Activated CD4-positive, alpha-beta T cell treated with anti-CD3 and anti-CD28 coated beads, Interleukin-2, amount 50 U/mL, for 1 hour (primary cell): ENCODE results near the gene PTPRD.
"Not testable (repeated sequence)": the region's sequence is repeated elsewhere in the genome, so short reads cannot be mapped to it uniquely, and the experiment has no call there.

Experiments used
- DNase-seq: peaks from one replicate; pipeline ENCODE4 v3.0.0-alpha.2; 2020

PTPRD gene

GRCh38 chr9:8732367-8733075 is 1880.3 kb downstream of the PTPRD start:
- DNase-seq = no peak

GRCh38 chr9:8730618-8731017 is 1882.2 kb downstream of the PTPRD start:
- no peak for DNase-seq

- no peak for DNase-seq
These were observed 1883.9 kb downstream of the PTPRD start for GRCh38 chr9:8728910-8729309.

DNA sequence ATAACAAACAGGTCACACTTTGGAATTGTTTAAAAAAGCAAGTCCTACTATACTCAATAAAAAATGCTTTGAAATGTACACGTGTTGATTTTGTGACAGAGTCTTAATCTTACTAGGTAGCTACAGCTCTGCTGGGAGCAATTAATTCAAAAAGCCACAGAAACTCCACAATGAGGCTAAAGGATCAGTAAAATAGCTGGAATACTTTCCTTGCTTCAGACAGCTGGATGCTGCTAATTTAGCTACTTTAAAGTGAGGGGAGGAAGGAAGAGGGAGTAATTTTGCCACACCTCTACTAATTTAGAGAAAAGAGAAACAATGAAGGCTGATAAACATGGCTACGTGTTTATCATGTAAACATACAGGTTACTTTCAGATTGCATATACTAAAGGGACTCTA is 1885.6 kb downstream of the PTPRD start:
- no peak for DNase-seq

DNA sequence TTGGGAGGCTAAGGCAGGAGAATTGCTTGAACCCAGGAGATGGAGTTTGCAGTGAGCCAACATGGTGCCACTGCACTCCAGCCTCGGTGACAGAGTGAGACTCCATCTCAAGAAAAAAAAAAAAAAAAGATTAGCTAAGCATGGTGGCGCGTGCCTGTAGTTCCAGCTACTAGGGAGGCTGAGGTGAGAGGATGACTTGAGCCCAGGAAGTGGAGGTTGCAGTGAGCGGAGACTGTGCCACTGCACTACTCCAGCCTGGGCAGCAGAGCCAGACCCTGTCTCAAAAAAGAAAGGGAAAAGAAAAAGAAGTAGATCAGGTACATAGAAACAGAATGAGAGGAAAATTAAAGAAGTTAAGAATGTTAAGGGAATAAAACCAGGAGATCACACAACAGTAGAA is 1886.1 kb downstream of the PTPRD start:
- DNase-seq = no peak

- no peak for DNase-seq
These were observed 1887.2 kb downstream of the PTPRD start for GRCh38 chr9:8725635-8726034.

GRCh38 chr9:8724284-8725018 is 1888.4 kb downstream of the PTPRD start:
- no peak for DNase-seq

DNA sequence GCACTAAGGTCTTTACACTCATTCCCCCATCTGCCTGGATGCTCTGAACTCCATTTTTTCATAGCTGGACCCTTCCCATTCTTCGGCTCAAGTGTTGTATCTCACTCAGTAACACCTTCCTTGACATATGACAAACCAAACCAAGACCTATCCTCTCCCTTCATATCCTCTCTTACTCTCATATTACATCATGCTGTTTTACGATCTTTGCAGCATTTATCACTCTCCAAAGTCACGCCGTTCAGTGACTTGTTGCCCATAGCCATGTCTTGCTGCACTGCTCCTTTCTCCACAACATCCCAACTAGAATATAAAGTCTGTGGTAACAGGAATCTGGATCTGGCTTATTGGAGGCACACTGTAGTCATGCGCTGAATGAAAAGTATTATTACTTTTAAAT is 1889.6 kb downstream of the PTPRD start:
- no peak for DNase-seq

DNA sequence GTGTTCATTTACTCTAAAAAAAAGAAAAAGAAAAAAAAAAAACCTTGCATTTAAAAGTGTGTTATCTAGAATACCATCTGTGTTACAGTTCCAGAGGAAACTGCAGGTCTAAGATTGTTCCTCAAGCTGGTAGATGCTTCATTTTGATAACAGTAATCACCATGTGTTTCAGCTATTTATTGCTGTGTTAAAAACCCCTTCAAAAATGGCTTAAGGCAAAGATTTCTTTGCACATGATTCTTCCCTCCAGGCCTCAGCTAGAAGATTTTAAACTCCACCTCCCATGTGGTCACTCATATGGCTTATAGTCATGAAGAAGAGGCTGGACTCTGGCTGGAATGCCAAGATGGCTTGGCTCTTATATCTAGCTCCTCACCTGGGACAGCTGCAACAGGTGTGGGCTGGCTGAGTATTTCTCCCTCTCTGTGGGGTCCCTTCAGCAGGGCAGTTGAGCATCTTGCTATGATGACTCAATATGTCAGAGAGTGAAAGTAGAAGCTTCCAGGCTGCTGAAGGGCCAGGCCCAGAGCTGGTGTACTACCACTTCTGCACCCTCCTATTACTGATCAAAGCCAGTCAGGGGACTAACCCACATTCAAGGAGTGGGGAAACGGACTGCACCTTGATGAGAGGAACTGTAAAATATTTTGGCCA is 1892.8 kb downstream of the PTPRD start:
- no peak for DNase-seq

DNA sequence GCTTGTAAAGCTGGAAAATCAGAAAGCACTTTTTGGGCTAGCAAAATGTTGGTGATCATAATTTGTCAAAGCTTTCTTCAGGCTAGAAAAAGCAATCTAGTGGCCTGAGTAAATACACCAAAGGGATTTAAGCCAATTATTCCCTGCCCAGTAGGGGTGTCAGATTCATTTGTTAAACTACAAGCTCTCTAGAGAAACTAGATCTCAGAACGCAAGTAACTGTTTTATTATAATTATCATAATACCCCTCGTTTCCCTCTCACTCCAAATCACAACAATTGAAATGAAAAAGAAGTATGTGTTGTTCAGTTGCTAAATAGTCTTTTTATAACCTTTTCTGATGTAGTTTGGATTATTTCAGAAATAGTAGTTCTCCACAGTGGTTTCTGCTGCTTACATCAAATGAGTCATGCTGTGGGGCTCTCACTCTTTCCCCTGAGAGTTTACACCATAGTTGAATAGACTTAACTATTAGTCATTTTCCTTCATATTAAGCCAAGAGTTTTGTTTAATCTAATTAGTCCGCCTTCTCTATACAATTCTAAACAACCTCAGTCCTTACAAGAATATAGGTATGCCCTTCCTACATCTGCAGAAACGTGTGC is 1894.6 kb downstream of the PTPRD start:
- DNase-seq = no peak

DNA sequence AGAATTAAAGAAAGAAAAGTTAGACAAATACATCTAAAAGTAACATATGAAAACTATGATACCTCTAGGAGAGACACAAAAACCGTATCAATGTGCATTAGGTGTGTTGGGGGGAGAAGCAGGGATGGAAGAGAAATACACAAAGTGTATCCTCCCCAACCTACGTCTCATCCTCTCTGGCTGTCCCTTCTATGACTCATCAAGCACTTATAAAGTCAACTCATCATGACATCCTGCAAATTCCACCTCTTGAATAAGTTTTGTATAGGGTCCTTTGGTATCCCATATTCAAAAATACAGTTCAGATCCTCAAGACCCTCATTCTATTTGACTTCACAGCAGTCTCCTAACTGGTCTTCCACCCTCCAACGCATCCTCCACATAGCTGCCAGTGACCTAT is 1895.7 kb downstream of the PTPRD start:
- DNase-seq = no peak

DNA sequence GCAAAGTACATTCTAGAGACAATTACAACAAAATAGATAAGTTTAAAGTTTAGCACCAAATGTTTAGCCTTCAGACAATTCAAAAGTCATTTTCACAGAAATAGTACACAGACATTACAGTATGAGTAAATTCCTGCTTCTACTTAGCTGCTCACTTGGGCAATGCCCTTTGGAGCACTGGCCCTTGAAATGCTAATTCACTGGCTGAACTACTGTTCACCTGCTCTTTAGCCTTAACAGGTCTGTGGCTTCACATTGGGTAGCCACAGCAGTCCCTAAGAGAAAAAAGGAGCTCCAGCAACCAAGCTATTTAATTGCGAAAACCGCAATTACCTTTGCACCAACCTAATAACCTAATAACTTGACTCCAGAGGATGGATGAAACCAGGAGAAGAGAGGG is 1897.0 kb downstream of the PTPRD start:
- DNase-seq = no peak

GRCh38 chr9:8713811-8714165 is 1899.0 kb downstream of the PTPRD start:
- DNase-seq = no peak

GRCh38 chr9:8713149-8713810 is 1899.5 kb downstream of the PTPRD start:
- DNase-seq = no peak

DNA sequence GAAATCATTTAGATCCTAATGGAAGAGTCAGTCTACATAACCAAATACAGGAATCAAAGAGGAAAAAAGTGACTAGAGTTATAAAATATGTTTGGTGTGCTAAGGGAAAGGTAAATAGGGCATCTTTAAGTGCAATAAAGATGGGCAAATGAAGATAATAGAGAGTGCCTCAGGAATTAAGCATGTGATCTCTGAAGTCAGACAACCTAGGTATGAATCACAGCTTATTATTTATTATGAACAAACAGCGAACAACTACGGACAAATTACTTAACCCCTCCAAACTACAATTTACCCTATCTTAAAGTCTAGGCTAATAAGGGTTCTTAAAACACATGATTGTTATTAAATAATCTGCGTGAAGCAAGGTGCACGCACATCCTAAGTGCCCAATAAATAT is 1903.1 kb downstream of the PTPRD start:
- DNase-seq = no peak

- DNase-seq = no peak
These were observed 1904.1 kb downstream of the PTPRD start for GRCh38 chr9:8708728-8709127.

DNA sequence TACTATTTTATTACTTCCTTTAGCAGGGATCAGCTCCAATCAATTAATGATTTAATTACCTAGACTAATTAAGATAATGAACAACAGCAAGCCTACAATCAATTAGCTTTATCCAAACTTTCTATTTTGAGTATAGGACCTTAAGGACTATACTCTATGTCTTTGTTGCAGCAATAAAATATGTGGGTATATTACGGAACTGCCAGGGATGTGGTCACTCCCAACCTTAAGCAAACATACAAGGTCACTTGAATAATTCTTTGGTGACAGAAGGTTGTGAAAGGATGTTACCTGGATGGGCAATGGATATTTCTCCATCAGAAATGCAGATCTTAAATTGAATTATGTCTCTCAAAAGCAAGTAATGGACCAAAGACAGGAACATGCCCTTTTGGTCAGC is 1905.8 kb downstream of the PTPRD start:
- no peak for DNase-seq

DNA sequence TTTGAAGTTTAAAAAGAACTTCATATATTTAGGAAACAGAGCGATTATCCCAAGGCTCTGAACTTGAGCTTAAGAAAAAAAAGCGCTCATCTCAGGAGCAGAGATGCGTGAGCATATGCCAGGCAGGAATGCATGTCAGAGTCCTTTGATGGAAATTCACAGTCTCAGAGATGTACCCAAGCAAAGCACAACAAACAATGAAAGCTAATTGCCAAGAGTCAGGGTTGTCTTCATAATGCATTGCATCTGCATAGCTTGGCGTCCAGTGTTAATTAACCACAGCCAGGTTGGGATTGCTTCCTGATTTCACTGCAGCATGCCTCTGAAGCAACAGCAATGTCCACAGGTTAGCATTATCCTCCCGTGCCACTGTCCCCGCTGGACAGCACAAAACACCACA is 1906.3 kb downstream of the PTPRD start:
- no peak for DNase-seq

GRCh38 chr9:8705861-8706260 is 1906.9 kb downstream of the PTPRD start:
- DNase-seq = no peak

- DNase-seq = no peak
These were observed 1908.9 kb downstream of the PTPRD start for GRCh38 chr9:8703904-8704303.

DNA sequence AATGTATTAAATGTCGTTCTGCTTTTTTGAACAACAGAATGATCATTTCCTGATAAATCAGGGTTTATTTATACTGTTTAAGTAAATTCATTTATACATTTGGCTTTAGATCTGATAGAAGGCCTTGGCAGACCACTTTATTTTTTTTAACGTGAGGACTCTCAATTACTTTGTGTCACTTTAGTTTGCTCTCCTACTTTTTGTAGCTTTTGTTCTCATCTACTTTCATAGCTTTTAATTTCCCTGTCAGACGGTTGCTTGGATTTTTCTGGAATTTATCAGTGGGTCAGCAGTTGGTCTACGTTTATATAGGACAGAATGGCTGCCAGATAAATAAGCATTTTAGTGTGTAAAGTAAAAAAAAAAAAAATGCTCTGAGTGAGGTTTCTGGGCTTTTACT is 1910.9 kb downstream of the PTPRD start:
- DNase-seq = no peak

DNA sequence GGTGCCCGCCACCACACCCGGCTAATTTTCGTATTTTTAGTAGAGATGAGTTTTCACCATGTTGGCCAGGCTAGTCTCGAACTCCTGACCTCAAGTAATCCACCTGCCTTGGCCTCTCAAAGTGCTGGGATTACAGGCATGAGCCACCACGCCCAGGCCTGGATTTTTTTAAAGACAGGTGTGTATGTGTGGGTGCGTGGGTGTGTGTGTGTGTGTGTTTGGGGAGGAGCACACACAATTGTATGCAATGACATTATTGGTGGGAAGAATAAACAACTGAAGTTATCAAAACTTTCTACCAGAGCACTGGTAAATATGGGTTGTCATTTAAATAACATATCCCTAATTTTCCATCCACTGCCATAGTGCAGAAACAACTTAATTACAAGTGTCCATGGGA is 1915.2 kb downstream of the PTPRD start:
- DNase-seq = not testable (repeated sequence)

DNA sequence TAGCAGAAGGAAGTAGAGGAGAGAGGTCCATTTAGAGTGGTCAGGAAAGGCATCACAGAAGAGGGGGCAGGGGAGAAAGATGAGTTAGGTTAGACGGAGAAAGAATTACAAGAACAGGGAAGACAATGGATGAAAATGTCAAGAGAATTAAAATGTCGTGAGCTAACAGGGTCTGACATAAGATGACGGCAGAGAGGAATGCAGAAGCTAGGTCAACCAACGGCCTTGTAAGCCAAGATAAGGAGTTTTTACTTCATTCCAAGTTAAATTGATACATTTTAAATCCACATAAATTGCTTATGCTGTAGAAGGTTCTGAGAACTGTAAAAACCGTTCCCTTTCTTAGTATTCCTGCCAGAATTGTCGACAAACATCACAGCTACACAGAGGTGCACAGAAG is 1916.3 kb downstream of the PTPRD start:
- DNase-seq = no peak
